Heart right ventricle (tissue), 16 donors: ENCODE measurements around the gene E2F3. TPM values are rescaled to one million over a fixed set of nuclear protein-coding genes. Genes with fewer than 3 reads are reported as not detected.

Experiments
- ATAC-seq, 8 donors: fragments of 200-7000 bp; cut with Tn5 transposase; one replicate each; pipeline ENCODE4 v1.9.1; 2020; ENCODE audit warnings: mild to moderate bottlenecking in 8 of 8, moderate library complexity in 8 of 8, moderate number of reproducible peaks in 1 of 8
- DNase-seq, 2 donors: peaks; one replicate each; pipeline ENCODE4 v3.0.0-alpha.2; 2020
- H3K27ac ChIP-seq, 10 donors: fragments of 200-600 bp; sonication (generic) in 2 of 10; one replicate each; pipeline versions ENCODE4 v1.5.0 to v1.8.0; 2020 to 2022; ENCODE audit warnings: mild to moderate bottlenecking in 3 of 10
- H3K27me3 ChIP-seq, 7 donors: fragments of 200-600 bp; one replicate each; pipeline ENCODE4 v1.8.0; 2021 to 2022; ENCODE audit warnings: mild to moderate bottlenecking in 2 of 7
- H3K36me3 ChIP-seq, 9 donors: fragments of 200-600 bp; sonication (generic) in 1 of 9; one replicate each; pipeline versions ENCODE4 v1.5.0 to v1.8.0; 2020 to 2022; ENCODE audit warnings: mild to moderate bottlenecking in 2 of 9
- H3K4me1 ChIP-seq, 9 donors: fragments of 200-600 bp; sonication (generic) in 1 of 9; one replicate each; pipeline versions ENCODE4 v1.5.0 to v1.8.0; 2020 to 2022; ENCODE audit warnings: mild to moderate bottlenecking in 4 of 9
- H3K4me3 ChIP-seq, 10 donors: fragments of 200-600 bp; sonication (generic) in 2 of 10; one replicate each; pipeline versions ENCODE4 v1.5.0 to v1.8.0; 2020 to 2022; ENCODE audit warnings: mild to moderate bottlenecking in 7 of 10, moderate library complexity in 2 of 10
- H3K9me3 ChIP-seq, 11 donors: fragments of 200-600 bp in 10 of 11; sonication (generic) in 2 of 11; one replicate each; pipeline versions ENCODE4 v1.5.0 to v1.8.0; 2013 to 2022; ENCODE audit warnings: mild to moderate bottlenecking in 2 of 11, control low read depth in 1 of 11, moderate library complexity in 1 of 11
- WGBS, 2 donors: extraction: QIAGEN DNeasy Blood & Tissue Kit; methylation state at CpG; one replicate each; pipeline ENCODE4 v1.1.7; 2013; ENCODE audit warnings: inconsistent platforms in 1 of 2; 5-methylcytosine and 5-hydroxymethylcytosine counted together
- intact Hi-C, 10 donors: fragments of 100-400 bp; cut with DNase I; formaldehyde crosslinking; loops; one replicate each; pipeline versions ENCODE4 v1.11.1 to v1.14.2; 2022
- polyA plus RNA-seq, 2 donors: library from polyadenylated mRNA; stranded (reverse); fragments of 200-250 nt; gene quantifications; one replicate each; pipeline ENCODE4 v1.2.3, GENCODE V29; 2013
- total RNA-seq, 10 donors: library from RNA; stranded (reverse); fragmentation: NEBNext Ultra II Directional in 3 of 10; extraction: Animal tissue kit (Norgen Biotek cat#: 25700) in 3 of 10; gene quantifications; one replicate each; pipeline versions ENCODE4 v1.2.1 to v1.2.4, GENCODE V29; 2021 to 2023
- TF ChIP-seq, protein P1 (sequence below), 9 donors: fragments of 200-600 bp; sonication (generic) in 2 of 9; IDR thresholded peaks; one replicate each; pipeline versions ENCODE4 v1.5.0 to v1.8.0; 2021 to 2022; ENCODE audit warnings: antibody characterized with exemption in 9 of 9, mild to moderate bottlenecking in 5 of 9, moderate library complexity in 1 of 9
- donor health status: Arrhythmogenic right ventricular cardiomyopathy.
- donor health status: ischemic (EF 13 %, LVEDD 7.1; RV severe dilation, severe dysfunction).
- donor health status: healthy with polysubstance abuse.
- donor health status: DM: no; HTN: yes; CAD: no.
- donor health status: DM: no; HTN: no; CAD: no.
- donor health status: ischemic (EF 25% LVEDD 6.9; RV normal size, moderate dysfunction).
- donor health status: ischemic (EF 25% LVEDD 5.7; RV mildly dilated, moderate dysfunction).
- donor health status: healthy.
- donor health status: DM: yes; HTN: yes; CAD: no.
- donor health status: Ischemic cardiomyopathy.
- donor health status: ischemic (EF 35%, LVEDD 5.7; RV mildly dilated, moderate dysfunction).
- donor health status: nonischemic (EF 11% LVEDD 7.7; RV severe dilation, severe dysfunction).
- donor health status: DM: yes; HTN: yes; CAD: no.
- donor health status: PGD.
- donor health status: ischemic (EF 29% LVEDD 5.4; RV normal size, mild dysfunction).
- donor health status: nonischemic (EF 23%, LVEDD 6.1; RV moderate dilation, normal function).

Gene E2F3
- total and polyA plus RNA-seq, 12 donors = 2.5 to 11.9 (median 7.3) TPM

DNA sequence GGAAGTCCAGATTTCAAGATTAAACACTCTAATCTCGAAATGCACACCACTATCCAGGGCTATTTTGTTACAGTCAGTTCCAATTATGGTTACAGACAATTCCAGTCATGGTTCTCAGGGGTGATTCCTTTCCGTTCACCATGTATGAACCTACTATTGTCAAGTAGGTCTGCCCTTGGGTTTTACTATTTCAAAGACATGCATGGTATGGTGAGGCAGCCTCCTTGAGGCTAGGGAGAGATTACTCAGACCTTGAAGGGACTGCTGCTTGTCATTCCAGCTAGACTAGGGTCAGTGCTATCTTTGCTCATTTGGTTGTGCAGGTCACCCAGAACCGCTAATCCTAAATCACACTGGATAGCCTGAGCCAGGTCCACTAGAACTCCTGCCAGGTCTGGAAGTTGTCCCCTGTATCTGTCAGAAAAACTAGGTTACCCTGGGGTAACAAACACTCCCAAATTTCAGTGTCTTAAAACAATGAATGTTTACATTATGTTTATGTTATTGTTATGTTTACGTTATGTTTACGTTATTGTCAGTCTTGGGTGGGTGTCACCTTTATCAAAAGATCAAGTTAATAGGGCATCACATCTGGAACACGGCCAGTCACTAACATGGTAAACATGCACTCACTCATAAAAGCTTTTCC is 41.1 kb upstream of the E2F3 start:
- TF ChIP-seq, protein P1, sequence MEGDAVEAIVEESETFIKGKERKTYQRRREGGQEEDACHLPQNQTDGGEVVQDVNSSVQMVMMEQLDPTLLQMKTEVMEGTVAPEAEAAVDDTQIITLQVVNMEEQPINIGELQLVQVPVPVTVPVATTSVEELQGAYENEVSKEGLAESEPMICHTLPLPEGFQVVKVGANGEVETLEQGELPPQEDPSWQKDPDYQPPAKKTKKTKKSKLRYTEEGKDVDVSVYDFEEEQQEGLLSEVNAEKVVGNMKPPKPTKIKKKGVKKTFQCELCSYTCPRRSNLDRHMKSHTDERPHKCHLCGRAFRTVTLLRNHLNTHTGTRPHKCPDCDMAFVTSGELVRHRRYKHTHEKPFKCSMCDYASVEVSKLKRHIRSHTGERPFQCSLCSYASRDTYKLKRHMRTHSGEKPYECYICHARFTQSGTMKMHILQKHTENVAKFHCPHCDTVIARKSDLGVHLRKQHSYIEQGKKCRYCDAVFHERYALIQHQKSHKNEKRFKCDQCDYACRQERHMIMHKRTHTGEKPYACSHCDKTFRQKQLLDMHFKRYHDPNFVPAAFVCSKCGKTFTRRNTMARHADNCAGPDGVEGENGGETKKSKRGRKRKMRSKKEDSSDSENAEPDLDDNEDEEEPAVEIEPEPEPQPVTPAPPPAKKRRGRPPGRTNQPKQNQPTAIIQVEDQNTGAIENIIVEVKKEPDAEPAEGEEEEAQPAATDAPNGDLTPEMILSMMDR (IDR thresholded peaks at IDR 0.05) = no peak
- no peak overlapping the region for H3K4me3 ChIP-seq
- 81 to 84% methylated on average over 6 of the region's 6 CpGs for WGBS, 2 donors
- intact Hi-C loops = no loop called here
- no peaks in the 10 kb centered on the region for H3K36me3 ChIP-seq
- H3K27ac ChIP-seq = no peak overlapping the region
- H3K4me1 ChIP-seq = no peaks in the 10 kb centered on the region
- no peak for DNase-seq
- no peak for ATAC-seq
- peaks cover 0 to 20% (median 0%) of the 10 kb centered on the region in 7 donors for H3K27me3 ChIP-seq
- peaks cover 0 to 6% (median 0%) of the 10 kb centered on the region in 11 donors for H3K9me3 ChIP-seq

DNA sequence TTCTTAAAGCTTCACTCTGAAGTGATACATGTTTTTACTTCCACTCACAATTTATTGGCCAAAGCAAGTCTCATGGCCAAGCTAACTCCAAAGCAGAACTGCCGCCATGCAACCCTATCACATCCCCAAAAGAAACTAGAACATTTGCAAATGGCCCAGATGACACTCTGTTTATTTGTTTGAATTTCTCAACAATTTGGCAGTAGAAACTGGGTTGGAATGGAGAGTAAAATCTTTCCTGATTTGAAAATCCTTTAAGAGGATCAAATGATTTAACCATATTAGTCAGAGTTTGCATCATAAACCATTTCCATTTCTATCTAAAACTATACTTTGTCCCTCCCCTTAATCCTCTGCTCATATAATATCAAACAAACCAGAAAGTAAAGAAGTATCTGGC is 39.1 kb upstream of the E2F3 start:
- Histone ChIP-seq H3K36me3 (no peaks in the 10 kb centered on the region), H3K4me1 (no peaks in the 10 kb centered on the region), H3K27me3 (peaks cover 0 to 20% (median 4%) of the 10 kb centered on the region in 7 donors), H3K9me3 (peaks cover 0 to 6% (median 0%) of the 10 kb centered on the region in 11 donors), H3K27ac (no peak overlapping the region), H3K4me3 (no peak overlapping the region)
- intact Hi-C loops = no loop called here
- no peak for ATAC-seq
- WGBS, 2 donors = 92 to 95% methylated on average over 1 of the region's 1 CpG
- TF ChIP-seq, protein P1 (IDR thresholded peaks at IDR 0.05) = no peak
- no peak for DNase-seq

DNA sequence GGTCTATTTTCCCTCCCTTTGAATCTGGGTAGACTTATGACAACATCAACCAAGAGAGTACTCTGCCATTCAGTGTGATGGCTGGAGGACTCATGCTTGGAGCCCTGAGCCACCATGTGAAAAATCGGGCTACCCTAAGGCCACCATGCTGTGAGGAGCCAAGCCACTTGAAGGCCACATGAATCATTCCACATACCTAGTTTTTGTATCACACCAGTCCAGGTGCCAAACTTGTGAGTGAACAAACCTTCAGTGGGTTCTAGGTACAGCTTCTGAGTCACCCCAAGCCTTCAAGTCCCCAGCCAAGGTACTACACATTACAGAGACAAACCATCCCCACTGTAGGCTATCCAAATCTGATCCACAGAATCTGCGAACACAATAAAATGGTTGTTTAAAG is 37.4 kb upstream of the E2F3 start:
- 91 to 95% methylated on average over 2 of the region's 2 CpGs for WGBS, 2 donors
- Histone ChIP-seq H3K27me3 (peaks cover 0 to 22% (median 4%) of the 10 kb centered on the region in 7 donors), H3K27ac (no peak overlapping the region), H3K4me3 (no peak overlapping the region), H3K9me3 (peaks cover 0 to 6% (median 0%) of the 10 kb centered on the region in 11 donors), H3K4me1 (no peaks in the 10 kb centered on the region), H3K36me3 (no peaks in the 10 kb centered on the region)
- intact Hi-C loops = no loop called here
- ATAC-seq (no peak), DNase-seq (no peak)
- TF ChIP-seq, protein P1 (IDR thresholded peaks at IDR 0.05) = no peak

DNA sequence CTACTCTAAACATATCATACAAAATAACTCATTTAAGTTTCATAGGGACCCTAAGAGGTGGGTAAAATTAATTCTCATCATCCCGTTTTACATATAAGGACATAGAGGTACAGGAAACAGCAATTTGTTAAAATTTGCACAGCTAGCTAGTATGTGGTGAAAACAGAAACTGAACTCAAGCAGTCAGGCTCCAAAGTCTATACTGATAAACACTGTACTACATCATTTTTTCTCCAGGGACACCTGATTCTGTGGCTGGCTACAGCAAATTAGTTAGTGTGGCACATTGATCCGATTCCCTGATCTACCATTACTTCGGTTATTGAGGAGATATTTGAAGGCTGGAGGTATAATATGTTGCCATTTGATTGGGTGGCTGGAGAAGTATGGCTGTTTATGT is 36.2 kb upstream of the E2F3 start:
- peaks cover 0 to 6% (median 0%) of the 10 kb centered on the region in 11 donors for H3K9me3 ChIP-seq
- H3K27me3 ChIP-seq = peaks cover 0 to 24% (median 4%) of the 10 kb centered on the region in 7 donors
- WGBS, 2 donors = 85 to 88% methylated on average over 3 of the region's 3 CpGs
- H3K36me3 ChIP-seq = no peaks in the 10 kb centered on the region
- intact Hi-C loops = no loop called here
- peak overlapping the region in 1 of 10 donors; percentile 65 for H3K27ac ChIP-seq
- H3K4me3 ChIP-seq = no peak overlapping the region
- TF ChIP-seq, protein P1 (IDR thresholded peaks at IDR 0.05) = no peak
- DNase-seq (no peak), ATAC-seq (peak in 1 of 8 donors; percentile 16)
- no peaks in the 10 kb centered on the region for H3K4me1 ChIP-seq
